ENCODE measurements around the gene GRK4.
"Not testable (repeated sequence)": the region's sequence is repeated elsewhere in the genome, so short reads cannot be mapped to it uniquely, and the experiment has no call there.

The GRK4 gene

GRCh38 chr4:2944091-2944482 lies 19.3 kb upstream of the GRK4 start:
- Histone ChIP-seq H3K27ac (ENCODE audit: low read length) (no peak overlapping the region), H3K4me2 (ENCODE audit: insufficient read depth, low read length) (no peak overlapping the region), H3K36me3 (ENCODE audit: insufficient read depth, low read length) (peaks cover 98% of the 10 kb centered on the region), H3K4me3 (ENCODE audit: low read depth in 1 of 2, low read length in 2 of 2) (no peak overlapping the region), H3K9me3 (ENCODE audit: insufficient read depth, low read length, severe bottlenecking) (no peaks in the 10 kb centered on the region), H3K4me1 (ENCODE audit: insufficient read depth, low read length) (no peaks in the 10 kb centered on the region), H3K27me3 (ENCODE audit: insufficient read depth, low read length, poor library complexity) (no peaks in the 10 kb centered on the region), H3K79me2 (ENCODE audit: insufficient read depth, low read length) (peaks cover 6% of the 10 kb centered on the region; the same call in 1 of the 2 replicates), H2AFZ (ENCODE audit: low read depth, low read length) (no peak overlapping the region), H3K9ac (ENCODE audit: low read depth, low read length) (no peak overlapping the region), H4K20me1 (ENCODE audit: insufficient read depth, low read length) (peaks cover 60% of the 10 kb centered on the region)
- ATAC-seq (ENCODE audit: insufficient read depth, low read depth): no peak
- TF ChIP-seq CTCF (IDR thresholded peaks at IDR 0.05; ENCODE audit: borderline replicate concordance, extremely low read depth, low read length, poor library complexity, severe bottlenecking) (no peak), EZH2 (IDR thresholded peaks at IDR 0.05; ENCODE audit: borderline replicate concordance, low read depth, low read length, severe bottlenecking) (no peak)
- no peak for DNase-seq

- no peak for TF ChIP-seq EZH2 (IDR thresholded peaks at IDR 0.05; ENCODE audit: borderline replicate concordance, low read depth, low read length, severe bottlenecking)
- no peak for TF ChIP-seq CTCF (IDR thresholded peaks at IDR 0.05; ENCODE audit: borderline replicate concordance, extremely low read depth, low read length, poor library complexity, severe bottlenecking)
- Histone ChIP-seq H3K27me3 (ENCODE audit: insufficient read depth, low read length, poor library complexity) (no peaks in the 10 kb centered on the region), H3K9ac (ENCODE audit: low read depth, low read length) (no peak overlapping the region), H2AFZ (ENCODE audit: low read depth, low read length) (no peak overlapping the region), H3K4me1 (ENCODE audit: insufficient read depth, low read length) (no peaks in the 10 kb centered on the region), H3K4me3 (ENCODE audit: low read depth in 1 of 2, low read length in 2 of 2) (no peak overlapping the region), H3K36me3 (ENCODE audit: insufficient read depth, low read length) (peaks cover 98% of the 10 kb centered on the region), H3K79me2 (ENCODE audit: insufficient read depth, low read length) (peaks cover 6% of the 10 kb centered on the region; the same call in 1 of the 2 replicates), H3K27ac (ENCODE audit: low read length) (no peak overlapping the region), H4K20me1 (ENCODE audit: insufficient read depth, low read length) (peaks cover 58% of the 10 kb centered on the region), H3K4me2 (ENCODE audit: insufficient read depth, low read length) (no peak overlapping the region), H3K9me3 (ENCODE audit: insufficient read depth, low read length, severe bottlenecking) (no peaks in the 10 kb centered on the region)
- no peak for DNase-seq
- no peak for ATAC-seq (ENCODE audit: insufficient read depth, low read depth)
Observed at GRCh38 chr4:2944586-2945526, 18.5 kb upstream of the GRK4 start.

- H2AFZ ChIP-seq (ENCODE audit: low read depth, low read length); H3K9me3 ChIP-seq (ENCODE audit: insufficient read depth, low read length, severe bottlenecking); ATAC-seq (ENCODE audit: insufficient read depth, low read depth); H3K27ac ChIP-seq (ENCODE audit: low read length); H3K9ac ChIP-seq (ENCODE audit: low read depth, low read length); H3K4me3 ChIP-seq (ENCODE audit: low read depth in 1 of 2, low read length in 2 of 2); H3K4me1 ChIP-seq (ENCODE audit: insufficient read depth, low read length); DNase-seq; H3K27me3 ChIP-seq (ENCODE audit: insufficient read depth, low read length, poor library complexity); H3K4me2 ChIP-seq (ENCODE audit: insufficient read depth, low read length): not testable (repeated sequence)
- H4K20me1 ChIP-seq (ENCODE audit: insufficient read depth, low read length): peaks cover 56% of the 10 kb centered on the region
- peaks cover 13% of the 10 kb centered on the region; the same call in 1 of the 2 replicates for H3K79me2 ChIP-seq (ENCODE audit: insufficient read depth, low read length)
- H3K36me3 ChIP-seq (ENCODE audit: insufficient read depth, low read length): peaks cover 98% of the 10 kb centered on the region
Observed at GRCh38 chr4:2945619-2946604, 17.5 kb upstream of the GRK4 start.

Data from DND-41 (cell line).